Mucosa of rectum (tissue), 2 donors: ENCODE data around the gene RNF151.
"Not testable (repeated sequence)": the region's sequence is repeated elsewhere in the genome, so short reads cannot be mapped to it uniquely, and the experiment has no call there.

Source experiments
- H3K27ac ChIP-seq, 2 donors: one replicate each; pipeline ENCODE4 v1.7.0; 2013; ENCODE audit warnings: inconsistent platforms in 2 of 2, low read depth in 2 of 2, low read length in 2 of 2
- H3K27me3 ChIP-seq, 2 donors: one replicate each; pipeline ENCODE4 v1.7.0; 2013; ENCODE audit warnings: low read length in 2 of 2; ENCODE audit not compliant: control insufficient read depth in 2 of 2, insufficient read depth in 2 of 2
- H3K36me3 ChIP-seq, 2 donors: one replicate each; pipeline ENCODE4 v1.7.0; 2013; ENCODE audit warnings: low read length in 2 of 2; ENCODE audit not compliant: control insufficient read depth in 2 of 2, insufficient read depth in 2 of 2
- H3K4me1 ChIP-seq, 2 donors: one replicate each; pipeline ENCODE4 v1.7.0; 2013; ENCODE audit warnings: low read length in 2 of 2, mild to moderate bottlenecking in 1 of 2; ENCODE audit not compliant: control insufficient read depth in 2 of 2, insufficient read depth in 2 of 2
- H3K4me3 ChIP-seq, 2 donors: one replicate each; pipeline ENCODE4 v1.7.0; 2013; ENCODE audit warnings: low read length in 2 of 2
- H3K9ac ChIP-seq, 2 donors: one replicate each; pipeline ENCODE4 v1.7.0; 2013; ENCODE audit warnings: low read length in 2 of 2, low read depth in 1 of 2, mild to moderate bottlenecking in 1 of 2
- H3K9me3 ChIP-seq, 2 donors: one replicate each; pipeline ENCODE4 v1.7.0; 2013; ENCODE audit warnings: low read length in 2 of 2; ENCODE audit not compliant: control insufficient read depth in 2 of 2
- donor health status: healthy.
- donor health status: Normal muscosa, but diverticular disease.

RNF151 gene

GRCh38 chr16:1966460-1966859 lies at the start of gene RNF151:
Gene RNF151 (plus strand): TSS chr16:1966856. CDS start chr16:1966882, 26 bp downstream.
- Histone ChIP-seq H3K9me3 (no peaks in the 10 kb centered on the region), H3K27ac (peak within 1 kb of the TSS; percentile 88 to 97), H3K4me1 (peaks cover 23 to 25% of the 10 kb centered on the region in 2 donors), H3K27me3 (no peaks in the 10 kb centered on the region), H3K36me3 (peaks cover 14 to 16% of the 10 kb centered on the region in 2 donors), H3K4me3 (peak within 1 kb of the TSS; percentile 64 to 87), H3K9ac (peak within 1 kb of the TSS; percentile 85 to 96)

GRCh38 chr16:1917056-1917664 lies 49.5 kb upstream of the RNF151 start:
- Histone ChIP-seq H3K9me3 (no peaks in the 10 kb centered on the region), H3K36me3 (no peaks in the 10 kb centered on the region), H3K4me3 (no peak overlapping the region), H3K9ac (no peak overlapping the region), H3K4me1 (peaks cover 19 to 25% of the 10 kb centered on the region in 2 donors), H3K27me3 (peaks cover 33 to 36% of the 10 kb centered on the region in 2 donors), H3K27ac (no peak overlapping the region)

- Histone ChIP-seq H3K9me3 (no peaks in the 10 kb centered on the region), H3K36me3 (no peaks in the 10 kb centered on the region), H3K9ac (no peak overlapping the region), H3K27ac (no peak overlapping the region), H3K4me1 (peaks cover 15 to 20% of the 10 kb centered on the region in 2 donors), H3K4me3 (no peak overlapping the region), H3K27me3 (peaks cover 33 to 36% of the 10 kb centered on the region in 2 donors)
These were observed 48.8 kb upstream of the RNF151 start for GRCh38 chr16:1917665-1918350.

GRCh38 chr16:1918351-1919326 lies 48.0 kb upstream of the RNF151 start, which contains the start of gene HS3ST6:
Gene HS3ST6 (minus strand): TSS chr16:1918415. CDS start chr16:1918323, 92 bp downstream.
- peaks cover 33 to 36% of the 10 kb centered on the region in 2 donors for H3K27me3 ChIP-seq
- peaks cover 16 to 17% of the 10 kb centered on the region in 2 donors for H3K4me1 ChIP-seq
- no peaks in the 10 kb centered on the region for H3K9me3 ChIP-seq
- no peak within 1 kb of the TSS for H3K27ac ChIP-seq
- H3K36me3 ChIP-seq = no peaks in the 10 kb centered on the region
- no peak within 1 kb of the TSS for H3K9ac ChIP-seq
- no peak within 1 kb of the TSS for H3K4me3 ChIP-seq

- H3K27me3 ChIP-seq = peaks cover 33 to 34% of the 10 kb centered on the region in 2 donors
These were observed 47.2 kb upstream of the RNF151 start for GRCh38 chr16:1919327-1919998.

GRCh38 chr16:1920122-1920521 lies 46.5 kb upstream of the RNF151 start:
- H3K27me3 ChIP-seq = peaks cover 31 to 33% of the 10 kb centered on the region in 2 donors
- H3K9ac ChIP-seq = not testable (repeated sequence)

More at GRCh38 chr16:1919327-1919998, 47.2 kb upstream of the RNF151 start:
- Histone ChIP-seq H3K27ac (no peak overlapping the region), H3K9me3 (no peaks in the 10 kb centered on the region), H3K4me3 (no peak overlapping the region), H3K9ac (no peak overlapping the region), H3K4me1 (peaks cover 8 to 14% of the 10 kb centered on the region in 2 donors), H3K36me3 (no peaks in the 10 kb centered on the region)

GRCh38 chr16:1920727-1921171 lies 45.9 kb upstream of the RNF151 start:
- no peak overlapping the region for H3K27ac ChIP-seq
- no peaks in the 10 kb centered on the region for H3K36me3 ChIP-seq
- no peak overlapping the region for H3K9ac ChIP-seq
- H3K9me3 ChIP-seq = no peaks in the 10 kb centered on the region
- no peak overlapping the region for H3K4me3 ChIP-seq
- peaks cover 8 to 10% of the 10 kb centered on the region in 2 donors for H3K4me1 ChIP-seq
- peaks cover 31 to 33% of the 10 kb centered on the region in 2 donors for H3K27me3 ChIP-seq

More at GRCh38 chr16:1920122-1920521, 46.5 kb upstream of the RNF151 start:
- H3K36me3 ChIP-seq, H3K27ac ChIP-seq, H3K9me3 ChIP-seq, H3K4me3 ChIP-seq, H3K4me1 ChIP-seq: not testable (repeated sequence)

GRCh38 chr16:1922357-1922756 lies 44.3 kb upstream of the RNF151 start:
- Histone ChIP-seq H3K36me3 (no peaks in the 10 kb centered on the region), H3K27ac (no peak overlapping the region), H3K27me3 (peaks cover 23 to 27% of the 10 kb centered on the region in 2 donors), H3K4me3 (no peak overlapping the region), H3K4me1 (peaks cover 8 to 10% of the 10 kb centered on the region in 2 donors), H3K9me3 (no peaks in the 10 kb centered on the region), H3K9ac (no peak overlapping the region)

- Histone ChIP-seq H3K27me3 (peaks cover 19 to 24% of the 10 kb centered on the region in 2 donors), H3K36me3 (no peaks in the 10 kb centered on the region), H3K9ac (peak overlapping the region in 1 of 2 donors; percentile 14), H3K9me3 (no peaks in the 10 kb centered on the region), H3K27ac (no peak overlapping the region), H3K4me3 (no peak overlapping the region), H3K4me1 (peaks cover 8 to 10% of the 10 kb centered on the region in 2 donors)
These were observed 43.2 kb upstream of the RNF151 start for GRCh38 chr16:1923299-1924034.
